ENCODE results near the gene ELOVL5.

ELOVL5 gene

DNA sequence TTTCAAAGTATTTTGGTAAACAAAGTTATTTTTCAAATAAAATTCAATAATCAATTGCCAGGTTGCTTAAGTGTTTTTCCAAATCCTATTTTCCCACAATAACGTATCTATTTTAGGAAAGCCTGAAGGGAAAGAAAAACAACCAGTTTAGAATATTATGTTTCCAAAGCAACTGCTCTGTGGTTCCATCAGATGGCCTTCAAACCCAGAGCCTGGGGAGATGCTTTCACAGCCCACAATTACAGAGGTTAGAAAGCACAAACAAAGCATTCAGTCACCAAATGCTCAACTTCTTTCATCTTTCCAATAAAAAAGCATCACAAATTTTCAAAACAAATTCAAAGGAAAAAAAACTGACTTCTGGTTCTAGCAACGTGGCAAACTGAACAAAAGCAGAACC, 66.0 kb downstream of the ELOVL5 start:
- Histone ChIP-seq H3K4me3 (ENCODE audit: low read depth, low read length) (no peak overlapping the region), H3K36me3 (replicated peaks) (peaks cover 4% of the 10 kb centered on the region), H3K27ac (peak overlapping the region; percentile 10), H3K27me3 (replicated peaks) (no peaks in the 10 kb centered on the region)
- DNase-seq: peak; percentile 39
- in situ Hi-C loops (cut with HindIII; ENCODE audit: low pct_ligation_motif_present, low sequenced_read_pairs): no loop called here
- TF ChIP-seq, protein P1, sequence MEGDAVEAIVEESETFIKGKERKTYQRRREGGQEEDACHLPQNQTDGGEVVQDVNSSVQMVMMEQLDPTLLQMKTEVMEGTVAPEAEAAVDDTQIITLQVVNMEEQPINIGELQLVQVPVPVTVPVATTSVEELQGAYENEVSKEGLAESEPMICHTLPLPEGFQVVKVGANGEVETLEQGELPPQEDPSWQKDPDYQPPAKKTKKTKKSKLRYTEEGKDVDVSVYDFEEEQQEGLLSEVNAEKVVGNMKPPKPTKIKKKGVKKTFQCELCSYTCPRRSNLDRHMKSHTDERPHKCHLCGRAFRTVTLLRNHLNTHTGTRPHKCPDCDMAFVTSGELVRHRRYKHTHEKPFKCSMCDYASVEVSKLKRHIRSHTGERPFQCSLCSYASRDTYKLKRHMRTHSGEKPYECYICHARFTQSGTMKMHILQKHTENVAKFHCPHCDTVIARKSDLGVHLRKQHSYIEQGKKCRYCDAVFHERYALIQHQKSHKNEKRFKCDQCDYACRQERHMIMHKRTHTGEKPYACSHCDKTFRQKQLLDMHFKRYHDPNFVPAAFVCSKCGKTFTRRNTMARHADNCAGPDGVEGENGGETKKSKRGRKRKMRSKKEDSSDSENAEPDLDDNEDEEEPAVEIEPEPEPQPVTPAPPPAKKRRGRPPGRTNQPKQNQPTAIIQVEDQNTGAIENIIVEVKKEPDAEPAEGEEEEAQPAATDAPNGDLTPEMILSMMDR (IDR thresholded peaks at IDR 0.05; ENCODE audit: low read depth, low read length, missing control alignments): no peak

- Histone ChIP-seq H3K4me3 (ENCODE audit: low read depth, low read length) (no peak overlapping the region), H3K36me3 (replicated peaks) (peaks cover 2% of the 10 kb centered on the region), H3K27ac (peak overlapping the region; percentile 10), H3K27me3 (replicated peaks) (no peaks in the 10 kb centered on the region)
- TF ChIP-seq, protein P1 (IDR thresholded peaks at IDR 0.05; ENCODE audit: low read depth, low read length, missing control alignments): no peak
- in situ Hi-C loops (cut with HindIII; ENCODE audit: low pct_ligation_motif_present, low sequenced_read_pairs): no loop called here
- DNase-seq: no peak
These were observed 66.5 kb downstream of the ELOVL5 start for GRCh38 chr6:53282234-53282633.

DNA sequence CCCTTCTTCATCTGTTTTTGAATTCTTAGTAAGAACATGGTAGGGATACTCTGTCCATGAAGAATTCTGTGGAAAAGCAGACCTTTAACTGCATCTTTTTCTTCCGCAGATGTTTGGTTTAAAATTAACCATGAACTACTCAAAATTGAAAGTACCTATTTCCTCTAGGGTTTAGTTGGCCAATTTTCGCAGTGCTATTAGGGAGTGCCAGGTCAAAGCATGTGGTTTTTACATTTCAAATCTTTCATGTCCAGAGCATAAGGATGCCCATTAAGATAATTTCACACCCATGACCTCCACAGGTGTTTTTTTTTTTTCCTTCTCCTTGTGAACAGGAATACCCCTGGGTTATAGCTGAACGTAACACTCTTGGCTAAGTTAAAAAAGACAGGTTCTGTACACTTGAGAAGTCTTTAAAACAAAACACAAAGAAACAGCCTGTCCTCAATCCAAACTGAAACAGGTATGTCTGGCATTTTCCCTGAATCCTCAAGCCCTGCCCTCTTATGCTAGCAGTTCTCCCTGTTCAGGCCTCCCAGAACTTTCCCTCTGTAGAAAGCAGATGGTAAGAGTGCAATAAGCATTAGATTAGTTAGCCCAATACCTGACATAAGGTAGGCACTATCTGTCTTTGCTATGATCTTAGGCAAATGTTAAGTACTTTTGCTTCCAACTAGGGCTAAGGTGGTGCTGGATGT, 67.1 kb downstream of the ELOVL5 start:
- Histone ChIP-seq H3K36me3 (replicated peaks) (peaks cover 2% of the 10 kb centered on the region), H3K27ac (no peak overlapping the region), H3K27me3 (replicated peaks) (no peaks in the 10 kb centered on the region), H3K4me3 (ENCODE audit: low read depth, low read length) (no peak overlapping the region)
- in situ Hi-C loops (cut with HindIII; ENCODE audit: low pct_ligation_motif_present, low sequenced_read_pairs): no loop called here
- TF ChIP-seq, protein P1 (IDR thresholded peaks at IDR 0.05; ENCODE audit: low read depth, low read length, missing control alignments): no peak
- DNase-seq: no peak

- no peak overlapping the region for H3K27ac ChIP-seq
- in situ Hi-C loops (cut with HindIII; ENCODE audit: low pct_ligation_motif_present, low sequenced_read_pairs): no loop called here
- H3K4me3 ChIP-seq (ENCODE audit: low read depth, low read length): no peak overlapping the region
- no peak for DNase-seq
- TF ChIP-seq, protein P1 (IDR thresholded peaks at IDR 0.05; ENCODE audit: low read depth, low read length, missing control alignments): no peak
- peaks cover 7% of the 10 kb centered on the region for H3K36me3 ChIP-seq (replicated peaks)
- no peaks in the 10 kb centered on the region for H3K27me3 ChIP-seq (replicated peaks)
These were observed 68.5 kb downstream of the ELOVL5 start for GRCh38 chr6:53280207-53280606.

DNA sequence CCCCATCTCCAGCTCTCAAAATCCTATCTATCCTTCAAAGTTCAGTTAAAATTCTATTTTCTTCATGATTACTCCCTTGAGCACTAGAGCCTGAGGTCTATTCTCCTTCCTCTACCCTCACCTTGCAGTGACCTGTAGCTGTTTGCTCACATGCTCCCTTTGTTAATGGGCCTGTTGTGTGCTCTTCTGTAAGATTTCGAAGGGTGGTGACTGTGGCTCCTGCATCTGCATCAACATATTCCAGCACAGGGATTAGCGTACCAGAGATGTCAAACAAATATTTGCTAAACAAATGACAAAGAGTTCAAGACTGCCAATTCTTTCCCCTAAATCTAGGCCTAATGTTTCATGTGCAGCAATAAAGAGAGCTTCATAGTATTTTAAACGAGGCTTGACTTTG, 69.5 kb downstream of the ELOVL5 start:
- peaks cover 15% of the 10 kb centered on the region for H3K36me3 ChIP-seq (replicated peaks)
- no peak overlapping the region for H3K27ac ChIP-seq
- in situ Hi-C loops (cut with HindIII; ENCODE audit: low pct_ligation_motif_present, low sequenced_read_pairs): no loop called here
- H3K4me3 ChIP-seq (ENCODE audit: low read depth, low read length): no peak overlapping the region
- TF ChIP-seq, protein P1 (IDR thresholded peaks at IDR 0.05; ENCODE audit: low read depth, low read length, missing control alignments): no peak
- H3K27me3 ChIP-seq (replicated peaks): no peaks in the 10 kb centered on the region
- no peak for DNase-seq

- TF ChIP-seq, protein P1 (IDR thresholded peaks at IDR 0.05; ENCODE audit: low read depth, low read length, missing control alignments): peak; percentile 45
- DNase-seq: no peak
- Histone ChIP-seq H3K27ac (no peak overlapping the region), H3K36me3 (replicated peaks) (peaks cover 61% of the 10 kb centered on the region), H3K27me3 (replicated peaks) (no peaks in the 10 kb centered on the region), H3K4me3 (ENCODE audit: low read depth, low read length) (no peak overlapping the region)
- in situ Hi-C loops (cut with HindIII; ENCODE audit: low pct_ligation_motif_present, low sequenced_read_pairs): no loop called here
These were observed 75.4 kb downstream of the ELOVL5 start for GRCh38 chr6:53273370-53273769.

All from brain microvascular endothelial cell (primary cell).